HS-27A (cell line): Measurements from ENCODE around the gene FOXD4L6.
"Not testable (repeated sequence)": the region's sequence is repeated elsewhere in the genome, so short reads cannot be mapped to it uniquely, and the experiment has no call there.

ENCODE experiments used
- DNase-seq: peaks from one replicate; pipeline ENCODE4 v3.0.0-alpha.2; 2012; ENCODE audit warnings: low read depth, missing footprints

FOXD4L6 gene

DNA sequence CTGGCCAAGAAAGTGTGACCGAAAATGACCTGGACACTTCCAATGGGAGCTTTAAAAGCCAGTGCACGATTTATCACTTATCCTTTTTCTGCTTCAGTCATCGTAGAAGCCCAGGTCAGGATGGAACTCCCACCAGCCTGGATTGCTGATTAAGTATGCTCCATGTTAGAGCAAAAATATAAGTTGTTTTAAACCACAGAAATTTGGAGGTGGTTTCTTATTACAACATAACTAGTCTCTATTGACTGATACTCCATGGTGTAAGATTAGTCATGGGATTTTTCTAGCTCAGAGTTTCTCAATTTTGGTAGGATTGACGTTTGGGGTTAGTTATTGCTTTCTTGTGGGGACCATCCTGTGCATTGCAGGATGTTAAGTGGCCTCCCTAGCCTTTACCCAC lies 29.7 kb downstream of the FOXD4L6 start:
- DNase-seq = not testable (repeated sequence)

DNA sequence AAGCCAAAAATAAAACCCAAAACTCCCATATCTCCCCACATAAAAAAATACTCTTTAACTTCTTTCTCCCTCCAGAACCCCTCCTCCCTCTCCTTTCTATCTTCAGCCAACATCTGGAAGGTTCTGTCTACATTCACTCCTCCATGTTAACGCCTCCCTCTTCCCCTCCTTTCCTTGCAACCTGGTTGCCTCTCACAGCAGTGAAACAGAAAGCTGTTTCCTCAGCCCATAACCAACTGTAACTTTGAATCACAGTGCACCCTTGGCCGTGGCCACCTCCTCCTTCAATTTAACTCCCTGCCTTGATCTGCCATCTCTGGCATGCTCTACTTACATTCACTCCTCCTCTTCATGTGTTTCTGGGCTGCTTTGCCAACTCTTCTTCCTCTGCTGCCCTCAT lies 33.4 kb downstream of the FOXD4L6 start:
- not testable (repeated sequence) for DNase-seq

DNA sequence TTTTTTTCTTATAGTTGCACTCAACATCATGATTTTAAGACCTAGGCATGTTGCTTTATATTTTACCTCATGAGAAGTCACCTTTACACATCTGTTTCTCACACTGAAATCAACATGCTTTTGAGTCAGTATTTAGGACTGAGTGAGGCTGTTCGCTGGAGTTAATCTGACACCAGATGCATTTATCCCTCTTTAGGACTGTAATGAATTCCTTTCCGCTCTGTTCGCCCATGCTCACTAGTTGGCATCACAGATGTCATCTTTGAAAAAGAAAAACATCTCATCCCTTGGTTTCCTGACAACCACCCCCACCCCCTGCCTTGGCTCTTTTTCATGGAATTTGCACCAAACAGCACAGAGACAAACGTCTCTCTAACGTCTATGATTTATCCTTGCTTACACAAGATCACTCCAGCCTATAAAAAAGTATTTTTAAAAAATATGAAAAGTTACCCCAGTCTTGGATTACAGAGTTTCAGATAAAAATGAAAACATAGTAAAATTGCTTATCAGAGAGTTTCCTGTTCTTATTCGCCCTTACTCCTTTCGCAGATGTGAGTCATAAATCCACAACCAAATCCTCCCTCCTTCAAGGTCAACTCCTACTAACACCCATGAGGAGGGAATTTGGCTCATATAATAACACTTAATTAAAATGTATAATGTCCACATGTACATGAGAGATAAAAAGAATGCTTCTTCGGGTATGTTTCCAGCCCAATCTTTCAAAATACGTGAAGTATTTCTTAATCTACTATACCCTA lies 34.3 kb downstream of the FOXD4L6 start:
- DNase-seq = not testable (repeated sequence)

DNA sequence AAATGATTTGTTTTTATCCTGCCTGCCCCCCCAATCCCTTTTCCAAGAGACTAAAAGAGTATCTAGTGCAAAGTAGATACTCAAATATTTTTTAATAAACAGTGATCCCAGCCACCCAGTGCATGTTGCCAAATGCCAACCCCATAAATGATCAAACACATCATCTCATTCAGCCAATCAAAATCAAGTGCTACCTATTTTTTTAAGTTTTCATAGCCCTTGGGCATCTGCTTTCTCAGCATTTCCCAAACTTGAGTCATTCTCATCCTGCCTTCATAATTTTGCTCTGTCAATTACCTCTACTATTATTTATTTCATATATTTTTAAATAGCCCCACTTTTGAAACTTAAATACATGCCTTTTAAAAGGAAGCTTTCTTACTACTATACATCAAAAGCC lies 37.6 kb downstream of the FOXD4L6 start:
- DNase-seq = not testable (repeated sequence)

DNA sequence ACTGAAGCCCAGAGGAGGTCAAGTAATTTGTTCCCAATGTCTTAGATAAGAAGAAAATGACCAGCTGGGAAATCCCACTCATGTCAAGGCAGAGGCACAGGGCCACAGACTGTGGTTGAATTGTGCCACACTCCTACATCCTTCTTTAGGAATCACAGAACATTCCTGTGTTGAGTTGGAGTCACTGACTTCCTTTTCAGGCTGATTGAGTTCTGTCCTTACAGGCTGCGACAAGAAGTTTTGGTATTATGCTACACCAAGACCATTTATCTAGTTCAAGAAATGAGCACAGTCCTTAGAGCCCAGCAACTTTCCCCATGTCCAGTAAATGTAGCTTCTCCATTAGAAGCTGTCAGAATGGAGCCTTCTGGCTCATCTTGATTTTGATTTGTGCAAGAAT lies 38.1 kb downstream of the FOXD4L6 start:
- DNase-seq = not testable (repeated sequence)

DNA sequence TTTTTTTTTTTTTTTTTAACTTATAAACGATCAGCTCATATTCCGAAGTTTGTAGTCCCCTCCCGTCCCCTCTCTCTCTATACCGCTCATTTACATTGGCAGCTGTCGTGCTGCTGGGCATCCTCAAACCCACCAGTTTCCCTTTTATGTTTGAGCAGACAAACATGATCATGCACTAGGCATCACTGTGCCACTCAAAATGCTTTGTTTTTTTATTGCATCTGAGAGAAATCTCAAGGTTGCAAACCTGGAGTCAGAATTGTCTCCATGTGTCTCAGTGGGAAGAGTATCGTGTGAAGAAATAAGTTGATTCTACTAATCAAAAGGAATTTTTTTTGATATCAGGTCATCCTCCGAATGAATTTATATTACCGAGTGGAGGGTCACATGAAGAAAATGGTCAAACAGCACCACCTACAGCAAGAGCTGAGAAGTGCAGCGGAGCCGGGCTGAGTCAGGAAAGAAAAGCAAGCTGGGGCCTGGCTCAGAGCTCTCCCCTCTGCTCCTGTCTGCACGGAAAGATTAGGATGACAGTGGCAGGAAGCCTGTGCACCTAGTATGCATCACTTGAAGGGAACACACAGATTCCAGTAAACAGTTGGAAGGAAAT lies 39.9 kb downstream of the FOXD4L6 start:
- DNase-seq = not testable (repeated sequence)

DNA sequence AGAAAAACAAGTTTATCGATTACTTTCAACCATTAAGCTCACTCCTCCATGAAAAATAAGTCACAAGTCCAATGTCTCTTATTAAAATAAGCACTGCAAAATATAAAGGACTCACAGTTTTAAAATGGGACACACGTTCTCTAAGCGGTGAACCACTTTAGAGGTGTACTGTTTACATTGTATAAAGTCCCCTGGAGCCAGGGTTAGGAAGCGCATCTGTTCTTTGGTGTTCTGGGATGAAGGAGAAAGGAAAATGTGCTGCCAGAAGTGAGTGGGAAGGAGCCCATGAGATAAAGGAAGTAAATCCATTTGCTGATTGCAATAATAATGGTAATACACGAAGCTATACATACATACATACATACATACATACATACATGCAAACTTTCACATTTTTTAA lies 40.6 kb downstream of the FOXD4L6 start:
- DNase-seq = not testable (repeated sequence)

DNA sequence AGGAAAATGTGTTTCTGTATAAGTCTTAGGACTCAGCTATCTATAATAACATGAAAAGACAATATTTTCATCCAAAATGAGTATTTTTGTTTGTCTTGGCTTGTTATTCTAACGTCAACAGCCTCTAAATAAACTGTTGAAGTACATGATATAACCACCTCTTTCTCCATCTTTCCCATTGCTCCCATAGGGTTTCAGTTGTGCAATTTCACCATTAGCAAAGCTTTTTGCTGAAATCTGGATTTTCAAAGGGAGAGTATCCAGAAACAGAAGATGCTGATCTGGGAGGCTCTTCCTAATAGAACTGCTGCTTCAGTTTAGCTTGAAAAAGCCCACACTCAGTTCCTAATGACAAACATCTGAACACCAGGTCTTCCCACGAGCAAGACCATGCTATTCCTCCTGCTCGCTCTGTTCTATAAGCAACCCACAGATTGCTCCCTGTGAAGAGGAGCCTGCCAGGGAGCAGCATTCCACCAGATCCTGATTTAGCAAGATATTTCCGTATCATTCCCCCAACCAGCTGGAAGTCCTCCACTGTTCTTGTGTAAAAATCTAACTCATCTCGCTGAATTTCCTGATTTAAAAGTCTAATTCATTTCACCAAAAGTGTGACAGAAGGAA lies 41.2 kb downstream of the FOXD4L6 start:
- not testable (repeated sequence) for DNase-seq

DNA sequence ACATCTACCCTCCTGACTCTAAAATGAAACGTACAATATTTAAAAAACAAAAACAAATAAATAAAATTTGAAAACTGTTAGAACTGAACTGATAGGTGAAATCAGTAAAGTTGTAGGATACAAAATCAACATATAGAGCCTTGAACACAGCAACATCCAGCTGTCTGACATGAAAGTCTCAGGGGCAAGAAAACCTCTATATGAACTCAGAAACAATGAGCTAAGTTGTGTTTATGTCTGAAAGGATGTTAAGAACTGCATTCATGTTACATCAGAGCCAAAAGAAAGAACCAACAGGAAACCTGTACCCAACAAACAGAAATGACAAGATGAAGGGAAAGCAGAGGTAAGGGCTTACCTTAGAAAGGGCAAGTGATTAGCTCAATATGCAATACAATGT lies 41.8 kb downstream of the FOXD4L6 start:
- not testable (repeated sequence) for DNase-seq

DNA sequence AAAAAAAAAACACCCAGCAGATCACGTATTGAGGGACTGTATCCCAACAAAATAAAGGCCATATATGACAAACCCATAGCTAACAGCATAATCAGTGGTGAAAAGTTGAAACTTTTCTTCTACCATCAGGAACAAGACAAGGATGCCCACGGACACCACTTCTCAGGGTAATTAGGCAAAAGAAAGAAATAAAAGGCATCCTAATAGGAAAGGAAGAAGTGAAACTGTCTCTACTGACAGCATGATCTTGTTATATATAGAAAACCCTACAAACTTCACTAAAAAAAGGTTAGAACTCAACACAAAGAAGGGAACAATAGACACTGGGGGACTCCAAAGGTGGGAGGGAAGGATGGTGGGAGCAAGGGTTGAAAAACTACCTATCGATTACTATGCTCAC lies 42.3 kb downstream of the FOXD4L6 start:
- DNase-seq = not testable (repeated sequence)

DNA sequence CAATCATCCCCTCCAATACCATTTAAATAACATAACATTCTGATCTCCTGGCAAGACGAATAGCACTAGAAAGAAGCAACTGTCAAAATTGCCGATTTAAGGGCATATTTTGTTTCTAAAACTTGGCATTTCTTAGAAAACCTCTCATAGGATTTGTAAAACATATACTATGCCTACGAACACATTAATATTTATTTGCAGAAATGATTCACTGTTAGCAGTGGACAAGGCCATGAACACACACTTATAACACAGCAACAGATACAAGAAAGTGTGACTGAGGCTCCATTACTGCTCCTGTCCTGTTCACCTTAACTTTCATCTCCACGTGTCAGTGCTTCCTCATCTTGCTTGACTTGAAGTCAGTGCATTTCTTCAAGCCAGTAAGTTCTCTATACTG lies 46.1 kb downstream of the FOXD4L6 start:
- DNase-seq = not testable (repeated sequence)

DNA sequence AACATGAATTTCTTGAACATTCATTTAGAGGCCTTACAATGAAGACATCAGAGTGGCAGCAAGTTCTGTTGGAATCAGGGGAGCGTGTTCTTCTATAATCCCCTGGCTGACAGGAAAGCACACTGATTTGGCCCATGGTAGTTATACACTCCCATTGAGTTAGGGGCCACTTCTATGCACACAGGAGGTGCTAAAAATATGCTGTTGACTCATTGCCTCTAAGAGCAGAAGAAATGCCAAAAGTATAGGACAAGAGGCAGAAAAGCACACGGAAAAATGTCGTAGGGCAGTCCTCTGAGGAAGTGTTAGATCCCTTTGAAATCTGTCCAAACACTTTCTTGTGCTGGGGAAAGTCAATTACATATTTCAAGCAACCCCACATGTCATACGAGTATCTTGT lies 49.0 kb downstream of the FOXD4L6 start:
- not testable (repeated sequence) for DNase-seq

DNA sequence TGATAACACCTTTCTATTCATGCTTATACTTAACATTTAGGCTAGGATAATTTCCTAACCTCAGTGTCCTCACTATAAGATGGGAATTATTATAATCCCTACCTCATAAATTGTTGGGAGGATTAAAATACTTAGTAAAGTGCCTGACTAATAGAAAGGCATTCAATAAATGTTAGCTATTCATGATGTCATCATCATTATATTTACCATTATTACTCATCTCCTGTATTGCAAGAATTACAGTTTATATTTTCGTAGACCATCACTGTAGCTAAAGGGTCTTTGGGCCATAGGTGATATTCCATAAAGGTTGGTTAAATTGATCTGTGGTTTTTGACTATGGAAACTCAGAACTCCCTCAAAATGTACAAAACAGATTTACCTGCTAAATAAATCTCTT lies 50.9 kb downstream of the FOXD4L6 start:
- not testable (repeated sequence) for DNase-seq
